Cerebellar cortex (tissue), 1 donor: ENCODE measurements around the gene PTPRCAP.

Source experiments
- DNase-seq: peaks from one replicate; pipeline ENCODE4 v3.0.0-alpha.2; 2015; ENCODE audit warnings: low spot score

Gene PTPRCAP

DNA sequence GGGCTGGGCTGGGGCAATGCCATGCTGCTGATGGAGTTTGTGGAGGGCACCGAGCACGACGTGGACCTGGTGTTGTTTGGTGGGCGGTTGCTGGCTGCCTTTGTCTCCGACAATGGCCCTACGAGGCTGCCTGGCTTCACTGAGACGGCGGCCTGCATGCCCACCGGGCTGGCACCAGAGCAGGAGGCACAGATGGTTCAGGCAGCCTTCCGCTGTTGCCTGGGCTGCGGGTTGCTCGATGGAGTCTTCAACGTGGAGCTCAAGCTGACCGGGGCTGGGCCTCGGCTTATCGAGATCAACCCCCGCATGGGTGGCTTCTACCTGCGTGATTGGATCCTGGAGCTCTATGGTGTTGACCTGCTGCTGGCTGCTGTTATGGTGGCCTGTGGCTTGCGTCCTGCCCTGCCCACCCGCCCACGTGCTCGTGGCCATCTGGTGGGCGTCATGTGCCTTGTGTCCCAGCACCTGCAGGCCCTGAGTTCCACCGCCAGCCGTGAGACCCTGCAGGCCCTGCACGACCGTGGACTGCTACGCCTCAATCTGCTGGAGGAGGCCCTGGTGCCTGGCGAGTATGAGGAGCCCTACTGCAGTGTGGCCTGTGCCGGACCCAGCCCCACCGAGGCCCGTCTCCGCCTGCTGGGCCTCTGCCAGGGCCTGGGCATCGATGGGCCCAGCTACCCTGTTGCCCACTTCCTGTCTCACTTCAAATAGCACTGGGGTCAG lies 13.4 kb downstream of the PTPRCAP start:
- no peak for DNase-seq

- no peak for DNase-seq
Measured at GRCh38 chr11:67423466-67423865, 14.0 kb downstream of the PTPRCAP start.

DNA sequence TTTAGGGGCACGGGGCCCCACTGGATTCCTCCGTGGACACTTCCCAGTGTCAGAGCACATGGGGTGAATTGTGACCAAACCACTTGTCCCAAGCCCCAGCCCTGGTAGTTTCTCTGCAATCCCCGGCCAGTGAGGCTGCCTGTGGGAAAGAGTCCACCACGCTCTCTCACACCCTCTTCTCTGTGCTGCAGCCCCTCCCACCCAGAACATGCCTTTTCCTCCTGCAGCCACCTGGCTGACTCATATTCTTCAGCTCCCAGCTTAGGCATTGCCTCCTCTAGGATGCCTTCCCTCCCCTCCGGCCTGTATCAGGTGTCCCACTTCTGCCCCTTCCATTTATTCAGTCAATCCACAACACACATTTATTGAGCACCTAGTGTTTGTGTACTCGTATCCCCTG lies 14.6 kb downstream of the PTPRCAP start:
- DNase-seq = no peak

DNA sequence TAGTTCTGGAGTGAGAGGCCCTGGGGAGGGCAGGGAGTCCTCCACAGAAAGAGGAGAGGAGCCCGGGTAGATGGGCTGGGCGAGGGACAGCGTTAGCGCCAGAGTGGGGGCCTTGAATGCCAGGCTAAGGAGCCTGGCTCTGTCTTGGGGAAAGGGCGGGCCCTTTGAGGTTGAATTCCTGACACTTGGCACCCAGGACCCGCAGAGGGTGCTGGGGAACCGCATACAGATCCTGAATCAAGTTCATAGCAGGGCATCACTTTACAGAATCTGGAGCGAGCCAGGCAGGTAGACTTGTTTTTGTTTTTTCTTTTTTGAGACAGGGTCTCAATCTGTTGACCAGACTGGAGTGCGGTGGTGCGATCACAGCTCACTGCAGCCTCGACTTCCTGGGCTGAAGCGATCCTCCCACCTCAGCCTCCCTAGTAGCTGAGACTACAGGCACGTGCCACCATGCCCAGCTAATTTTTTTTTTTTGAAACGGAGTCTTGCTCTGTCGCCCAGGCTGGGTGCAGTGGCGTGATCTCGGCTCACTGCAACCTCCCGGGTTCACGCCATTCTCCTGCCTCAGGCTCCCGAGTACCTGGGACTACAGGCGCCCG lies 16.0 kb downstream of the PTPRCAP start:
- no peak for DNase-seq

GRCh38 chr11:67420646-67421429 lies 16.6 kb downstream of the PTPRCAP start:
- DNase-seq = peak; percentile 94

DNA sequence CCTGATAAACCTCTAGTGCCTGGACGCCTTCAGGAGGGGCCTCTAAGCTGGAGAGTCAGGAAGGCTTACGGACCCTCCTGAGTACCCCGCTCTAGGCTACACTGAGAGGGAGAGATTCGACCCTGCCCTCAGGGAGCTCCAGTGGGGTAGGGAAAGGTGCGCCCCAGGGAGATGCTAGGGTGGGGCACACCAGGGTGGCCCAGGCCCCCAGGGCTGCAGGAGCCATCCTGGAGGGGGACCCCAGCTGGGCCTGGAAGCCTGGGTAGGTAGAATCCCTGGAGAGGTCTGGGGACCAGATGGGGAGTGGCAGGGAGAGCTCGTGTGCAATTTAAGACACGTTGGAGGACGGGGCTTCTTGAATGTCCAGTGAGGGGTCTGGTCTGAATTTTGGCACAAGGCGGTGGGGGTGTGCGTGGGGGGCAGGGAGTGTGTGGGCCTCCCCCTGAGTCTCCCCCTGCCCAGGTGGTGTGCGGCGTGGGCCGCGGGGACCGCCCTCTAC lies 17.3 kb downstream of the PTPRCAP start:
- no peak for DNase-seq

DNA sequence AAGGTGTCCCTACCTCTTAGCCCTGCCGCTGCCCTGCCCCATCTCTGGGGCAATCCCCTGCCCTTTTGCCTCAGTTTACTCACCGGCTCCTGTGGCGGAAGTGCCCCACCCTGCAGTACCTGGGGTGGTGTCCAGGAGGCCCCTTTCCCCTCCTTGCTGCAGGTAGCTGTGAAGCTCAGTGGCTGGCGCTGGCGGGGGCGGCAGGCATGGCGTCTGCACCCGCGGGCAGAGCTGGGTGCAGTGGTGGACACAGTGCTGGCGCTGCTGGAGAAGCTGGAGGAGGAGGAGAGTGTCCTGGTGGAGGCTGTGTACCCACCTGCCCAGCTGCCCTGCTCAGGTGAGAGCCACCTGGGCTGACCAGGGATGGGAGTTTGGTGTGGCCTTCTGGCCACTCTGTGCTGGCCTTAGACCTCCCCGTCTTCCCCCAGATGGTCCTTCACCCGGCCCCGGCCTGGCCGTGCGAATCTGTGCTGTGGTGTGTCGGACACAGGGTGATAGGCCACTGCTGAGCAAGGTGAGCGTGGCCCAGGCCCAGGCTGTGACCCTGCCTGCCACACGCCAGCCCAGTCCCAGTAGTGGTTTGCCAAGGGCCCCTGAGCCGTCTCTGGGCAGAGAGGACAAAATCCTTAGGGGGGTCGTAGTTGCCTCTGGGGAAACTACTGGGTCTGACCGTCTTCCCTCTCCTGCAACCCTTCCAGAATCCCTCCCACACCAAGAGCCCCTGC lies 18.0 kb downstream of the PTPRCAP start:
- DNase-seq = no peak

- peak; percentile 79 for DNase-seq
Measured at GRCh38 chr11:67418476-67419281, 18.8 kb downstream of the PTPRCAP start.

GRCh38 chr11:67417425-67417824 lies 20.1 kb downstream of the PTPRCAP start:
- no peak for DNase-seq

- no peak for DNase-seq
Measured at GRCh38 chr11:67416416-67417335, 20.8 kb downstream of the PTPRCAP start.

DNA sequence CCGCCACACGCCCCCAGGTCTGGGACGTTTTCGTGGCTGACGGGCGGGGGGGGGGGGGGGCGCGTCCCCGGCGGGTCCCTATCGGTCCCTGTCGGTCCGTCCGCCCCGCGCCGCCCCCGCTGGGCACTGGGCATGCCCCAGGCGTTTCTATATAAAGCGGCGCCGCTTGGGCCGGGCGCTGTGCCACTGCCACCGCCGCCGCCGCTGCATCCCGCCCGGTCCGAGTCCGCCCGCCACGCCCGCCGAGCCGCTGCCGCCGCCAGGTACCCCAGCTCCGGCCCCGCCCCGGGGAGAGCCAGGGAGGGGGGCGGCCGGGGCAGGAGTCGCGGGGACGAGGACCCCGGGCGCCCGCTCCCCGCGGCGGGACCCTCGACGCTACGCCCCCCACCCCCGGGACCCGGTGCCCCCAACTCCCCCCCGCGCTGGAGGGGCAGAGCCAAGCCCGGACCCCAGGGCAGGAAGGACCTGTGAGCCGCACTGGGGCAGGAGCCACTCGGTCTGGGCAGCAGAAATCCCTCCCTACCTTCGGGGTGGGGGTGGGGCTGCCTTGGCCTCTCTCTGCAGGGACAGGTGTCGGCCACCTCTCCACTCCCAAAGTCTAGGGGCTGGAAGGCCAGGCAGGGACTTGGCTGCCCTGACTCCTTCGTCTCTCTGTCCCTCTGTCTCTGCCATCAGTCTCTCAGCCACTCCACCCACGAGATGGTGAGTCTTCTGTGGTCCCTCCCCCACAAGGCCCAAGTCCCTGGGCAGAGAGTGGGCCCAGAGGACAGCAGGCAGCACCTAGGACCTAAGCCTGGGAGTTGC lies 21.8 kb downstream of the PTPRCAP start, which contains the start of gene CARNS1:
Gene CARNS1, plus strand, starts transcription at position 178 of the 804 bp plus-strand sequence. Its CDS starts 522 bp downstream, at position 700.
- DNase-seq = no peak

DNA sequence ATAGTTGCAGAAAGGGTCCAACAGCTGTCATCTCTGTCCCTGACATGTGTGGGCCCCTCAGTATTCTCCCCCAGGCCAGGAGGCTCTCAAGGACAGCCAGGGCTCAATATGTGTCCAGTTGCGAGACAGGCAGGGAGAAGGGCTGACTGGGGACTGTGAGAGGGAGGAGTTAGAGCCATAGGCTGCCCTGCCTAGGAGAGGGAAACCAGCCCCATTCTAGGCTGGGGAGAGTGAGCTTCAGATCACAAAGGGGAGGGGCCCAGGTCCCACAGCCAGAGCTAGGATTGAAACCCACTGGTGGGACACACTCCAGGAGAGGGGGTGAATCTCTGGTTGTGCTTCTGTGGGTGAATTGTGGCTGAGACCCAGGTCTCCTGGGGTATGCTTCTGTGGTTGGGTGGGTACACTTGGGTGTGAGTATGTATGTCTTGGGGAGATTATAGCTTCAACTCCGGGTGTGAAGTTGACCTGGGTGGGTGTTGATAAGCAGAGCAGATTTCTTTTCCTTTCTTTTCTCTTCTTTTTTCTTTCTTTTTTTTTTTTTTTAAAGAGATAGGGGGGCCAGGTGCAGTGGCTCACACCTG lies 24.1 kb downstream of the PTPRCAP start:
- no peak for DNase-seq

GRCh38 chr11:67412495-67413179 lies 24.8 kb downstream of the PTPRCAP start:
- DNase-seq = no peak

DNA sequence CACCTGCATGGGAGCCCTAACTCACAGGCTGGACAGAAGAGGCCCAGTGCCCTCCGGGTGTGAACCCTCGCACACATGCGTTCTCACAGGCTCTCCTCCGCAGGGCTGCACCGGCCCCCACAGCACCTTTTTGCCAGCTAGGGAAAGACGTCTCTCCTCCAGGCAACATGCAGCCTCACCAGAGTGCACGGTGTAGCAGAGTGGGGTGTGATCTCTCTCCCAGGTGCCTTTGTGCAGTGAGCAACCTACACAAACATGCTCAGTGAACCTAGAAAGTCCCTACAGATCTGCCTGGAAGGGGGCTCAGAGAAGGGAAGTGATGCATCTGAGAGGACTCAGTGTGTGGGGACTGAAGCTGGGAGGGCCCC lies 25.7 kb downstream of the PTPRCAP start:
- no peak for DNase-seq

DNA sequence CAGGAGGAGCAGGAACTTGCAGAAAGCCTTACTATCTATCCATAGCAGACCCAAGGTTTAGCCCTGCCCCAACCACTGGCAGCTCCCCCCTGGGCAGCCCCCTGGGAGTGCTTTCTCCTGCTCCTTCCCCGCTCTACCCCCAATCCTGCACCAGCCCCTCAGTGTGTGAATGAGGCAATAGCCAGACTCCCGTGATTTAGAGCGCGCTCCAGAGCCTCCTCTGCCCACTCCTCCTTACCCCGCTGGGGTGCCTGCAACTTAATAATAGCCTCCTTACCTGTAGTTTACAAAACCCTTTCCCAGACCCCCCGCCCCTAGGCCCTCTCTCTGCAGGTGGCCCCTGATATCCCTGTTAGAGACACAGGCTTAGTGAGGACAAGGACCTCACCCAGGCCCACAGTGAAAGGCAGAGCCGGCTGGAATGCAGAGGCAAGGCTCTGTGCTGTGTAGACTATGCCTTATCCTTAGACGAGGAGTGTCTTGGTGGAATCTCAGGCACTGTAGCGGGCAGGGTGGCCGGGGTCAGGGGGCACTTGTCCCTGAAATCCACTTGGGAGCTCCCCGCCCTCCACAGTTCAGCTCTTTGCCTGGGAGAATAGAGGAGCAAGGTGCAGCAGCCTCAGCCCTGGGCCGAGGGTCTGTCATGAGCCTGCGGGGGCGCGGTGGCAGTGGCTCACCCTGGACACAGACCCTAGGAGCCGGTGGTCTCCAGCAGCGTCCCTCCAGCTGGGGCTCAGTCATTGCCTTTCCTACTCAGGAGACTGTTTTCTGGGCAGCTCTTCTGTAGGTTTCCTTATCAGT lies 26.3 kb downstream of the PTPRCAP start:
- no peak for DNase-seq

- no peak for DNase-seq
Measured at GRCh38 chr11:67410369-67410831, 27.1 kb downstream of the PTPRCAP start.

DNA sequence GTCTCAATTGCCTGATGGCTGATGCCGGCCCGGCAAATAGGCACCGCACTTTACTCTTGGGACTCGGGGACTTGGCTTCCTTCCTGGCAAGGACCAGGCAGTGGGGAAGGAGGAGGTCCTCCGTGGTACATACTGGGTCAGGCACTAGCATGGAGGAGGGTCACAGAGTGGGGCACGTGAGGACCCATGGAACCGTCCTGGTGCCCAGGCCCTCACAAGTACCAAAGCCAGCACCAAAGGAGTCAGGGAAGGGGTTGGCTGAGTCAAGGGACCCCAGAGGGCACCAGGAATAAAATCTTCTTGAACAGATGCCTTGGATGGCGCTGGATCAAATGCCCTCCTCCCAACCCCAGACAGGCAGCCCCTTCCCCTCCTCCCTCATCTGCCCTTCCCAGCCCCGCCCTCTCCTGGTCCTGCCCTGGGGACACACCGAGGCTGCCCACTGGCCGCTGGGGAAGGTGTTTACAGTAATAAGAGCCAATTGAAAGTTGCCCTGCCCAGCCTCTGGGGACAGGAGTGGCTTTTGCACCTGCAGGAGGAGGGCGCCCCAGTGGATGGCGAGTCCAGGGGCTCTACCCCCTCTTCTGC lies 27.6 kb downstream of the PTPRCAP start:
- no peak for DNase-seq
